ENCODE data around the gene HEG1.

Gene HEG1

DNA sequence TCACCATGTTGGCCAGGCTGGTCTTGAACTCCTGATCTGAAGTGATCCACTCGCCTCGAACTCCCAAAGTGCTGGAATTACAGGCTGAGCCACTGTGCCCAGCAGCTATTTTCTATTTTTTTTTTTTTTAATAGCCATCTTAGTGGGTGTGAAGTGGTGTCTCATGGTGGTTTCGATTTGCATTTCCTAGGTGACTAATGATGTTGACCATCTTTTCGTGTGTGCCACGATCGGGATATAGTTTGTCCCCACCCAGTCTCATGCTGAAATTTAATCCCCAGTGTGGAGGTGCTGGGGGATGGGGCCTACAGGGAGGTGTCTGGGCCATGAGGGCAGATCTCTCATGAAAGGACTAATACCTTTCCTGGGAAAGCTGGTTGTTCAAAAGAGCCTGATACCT, 79.4 kb downstream of the HEG1 start:
- H3K4me3 ChIP-seq (ENCODE audit: low read depth, low read length), result no peak overlapping the region
- in situ Hi-C loops (cut with HindIII; ENCODE audit: low sequenced_read_pairs), result no loop called here
- TF ChIP-seq, protein P1, sequence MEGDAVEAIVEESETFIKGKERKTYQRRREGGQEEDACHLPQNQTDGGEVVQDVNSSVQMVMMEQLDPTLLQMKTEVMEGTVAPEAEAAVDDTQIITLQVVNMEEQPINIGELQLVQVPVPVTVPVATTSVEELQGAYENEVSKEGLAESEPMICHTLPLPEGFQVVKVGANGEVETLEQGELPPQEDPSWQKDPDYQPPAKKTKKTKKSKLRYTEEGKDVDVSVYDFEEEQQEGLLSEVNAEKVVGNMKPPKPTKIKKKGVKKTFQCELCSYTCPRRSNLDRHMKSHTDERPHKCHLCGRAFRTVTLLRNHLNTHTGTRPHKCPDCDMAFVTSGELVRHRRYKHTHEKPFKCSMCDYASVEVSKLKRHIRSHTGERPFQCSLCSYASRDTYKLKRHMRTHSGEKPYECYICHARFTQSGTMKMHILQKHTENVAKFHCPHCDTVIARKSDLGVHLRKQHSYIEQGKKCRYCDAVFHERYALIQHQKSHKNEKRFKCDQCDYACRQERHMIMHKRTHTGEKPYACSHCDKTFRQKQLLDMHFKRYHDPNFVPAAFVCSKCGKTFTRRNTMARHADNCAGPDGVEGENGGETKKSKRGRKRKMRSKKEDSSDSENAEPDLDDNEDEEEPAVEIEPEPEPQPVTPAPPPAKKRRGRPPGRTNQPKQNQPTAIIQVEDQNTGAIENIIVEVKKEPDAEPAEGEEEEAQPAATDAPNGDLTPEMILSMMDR (IDR thresholded peaks at IDR 0.05; ENCODE audit: low read depth, low read length), result no peak
- DNase-seq (ENCODE audit: low read depth, low spot score), result no peak

- DNase-seq (ENCODE audit: low read depth, low spot score), result no peak
- H3K4me3 ChIP-seq (ENCODE audit: low read depth, low read length), result no peak overlapping the region
- in situ Hi-C loops (cut with HindIII; ENCODE audit: low sequenced_read_pairs), result no loop called here
- TF ChIP-seq, protein P1 (IDR thresholded peaks at IDR 0.05; ENCODE audit: low read depth, low read length), result no peak
Observed at GRCh38 chr3:124974691-124975090, 81.1 kb downstream of the HEG1 start.

GRCh38 chr3:124973290-124973689, 82.5 kb downstream of the HEG1 start:
- no peak overlapping the region for H3K4me3 ChIP-seq (ENCODE audit: low read depth, low read length)
- DNase-seq (ENCODE audit: low read depth, low spot score), result no peak
- TF ChIP-seq, protein P1 (IDR thresholded peaks at IDR 0.05; ENCODE audit: low read depth, low read length), result no peak
- in situ Hi-C loops (cut with HindIII; ENCODE audit: low sequenced_read_pairs), result no loop called here

DNA sequence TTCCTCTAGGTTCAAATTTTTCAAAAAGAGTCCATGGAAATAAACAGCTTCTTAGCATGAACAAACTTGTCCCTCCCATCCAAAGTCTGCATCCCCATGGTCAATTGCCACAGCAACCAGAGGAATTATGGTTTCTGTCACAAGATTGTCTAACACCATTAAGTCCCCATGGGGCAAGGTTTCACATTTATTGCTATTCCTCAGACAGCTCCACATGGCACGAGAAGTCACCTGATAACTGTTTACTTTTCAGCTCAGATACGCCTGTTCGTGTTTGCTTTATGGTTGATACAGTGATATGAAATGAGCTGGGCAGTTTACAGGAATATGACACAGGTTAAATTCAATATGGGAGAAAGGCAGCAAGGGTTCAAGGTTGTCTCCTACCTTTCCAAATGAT, 83.3 kb downstream of the HEG1 start:
- no peak for DNase-seq (ENCODE audit: low read depth, low spot score)
- TF ChIP-seq, protein P1 (IDR thresholded peaks at IDR 0.05; ENCODE audit: low read depth, low read length), result no peak
- H3K4me3 ChIP-seq (ENCODE audit: low read depth, low read length), result no peak overlapping the region
- in situ Hi-C loops (cut with HindIII; ENCODE audit: low sequenced_read_pairs), result no loop called here

- in situ Hi-C loops (cut with HindIII; ENCODE audit: low sequenced_read_pairs), result no loop called here
- no peak for DNase-seq (ENCODE audit: low read depth, low spot score)
- TF ChIP-seq, protein P1 (IDR thresholded peaks at IDR 0.05; ENCODE audit: low read depth, low read length), result no peak
- H3K4me3 ChIP-seq (ENCODE audit: low read depth, low read length), result no peak overlapping the region
Observed at GRCh38 chr3:124969963-124970722, 85.7 kb downstream of the HEG1 start.

- DNase-seq (ENCODE audit: low read depth, low spot score), result no peak
- TF ChIP-seq, protein P1 (IDR thresholded peaks at IDR 0.05; ENCODE audit: low read depth, low read length), result no peak
- in situ Hi-C loops (cut with HindIII; ENCODE audit: low sequenced_read_pairs), result no loop called here
- no peak overlapping the region for H3K4me3 ChIP-seq (ENCODE audit: low read depth, low read length)
Observed at GRCh38 chr3:124969190-124969589, 86.6 kb downstream of the HEG1 start.

Measured in astrocyte of the spinal cord (primary cell).